Inflammatory macrophage treated with lipopolysaccharide for 1 hour (primary cell): ENCODE measurements around the gene KCNQ1OT1.
"Not testable (repeated sequence)": the region's sequence is repeated elsewhere in the genome, so short reads cannot be mapped to it uniquely, and the experiment has no call there.

Experiments
- DNase-seq, 2 donors: peaks; one replicate each; pipeline ENCODE4 v3.0.0-alpha.2; 2020 to 2022

KCNQ1OT1 gene

DNA sequence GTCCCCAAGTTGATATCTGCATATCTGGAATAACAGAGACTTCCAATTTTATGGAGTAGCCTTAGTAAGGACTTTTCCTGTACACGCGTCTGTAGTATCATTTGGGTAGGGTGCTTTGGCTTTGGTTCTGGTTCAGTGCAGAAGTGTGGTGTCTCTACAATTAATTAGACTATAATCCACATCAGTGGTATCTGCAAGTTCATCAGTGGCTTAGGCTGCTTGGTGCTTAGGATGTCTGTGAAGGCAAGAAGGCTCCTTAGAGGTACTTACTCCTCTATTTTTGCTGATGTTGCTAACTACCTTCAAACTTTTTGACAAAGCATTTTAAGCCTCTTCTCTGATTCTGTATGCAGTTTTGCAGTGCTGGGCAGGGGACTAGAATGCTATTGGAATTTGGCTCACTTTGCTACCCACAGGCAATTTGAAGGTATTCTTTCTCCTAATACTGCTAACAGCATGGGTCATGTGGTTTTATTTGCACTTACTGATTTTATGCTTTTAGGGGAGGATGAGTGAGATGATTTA, 49.4 kb downstream of the KCNQ1OT1 start:
- no peak for DNase-seq

DNA sequence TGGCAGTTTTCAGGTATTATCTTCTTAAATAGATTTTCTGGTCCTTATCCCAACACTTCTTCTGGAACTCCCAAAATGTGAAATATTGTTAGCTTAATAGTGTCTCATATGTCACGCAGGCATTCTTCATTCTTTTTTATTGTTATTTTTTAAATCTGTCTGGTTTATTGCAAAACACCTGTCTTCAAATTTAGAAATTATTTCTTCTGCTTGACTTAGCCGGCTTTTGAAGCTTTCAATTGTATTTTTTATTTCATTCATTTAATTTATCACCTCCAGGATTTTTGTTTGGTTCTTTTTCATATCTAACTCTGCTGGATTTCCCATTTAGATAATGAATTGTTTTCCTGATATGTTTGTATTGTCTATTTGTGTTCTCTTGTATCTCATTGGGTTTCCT, 49.9 kb downstream of the KCNQ1OT1 start:
- DNase-seq: no peak

DNA sequence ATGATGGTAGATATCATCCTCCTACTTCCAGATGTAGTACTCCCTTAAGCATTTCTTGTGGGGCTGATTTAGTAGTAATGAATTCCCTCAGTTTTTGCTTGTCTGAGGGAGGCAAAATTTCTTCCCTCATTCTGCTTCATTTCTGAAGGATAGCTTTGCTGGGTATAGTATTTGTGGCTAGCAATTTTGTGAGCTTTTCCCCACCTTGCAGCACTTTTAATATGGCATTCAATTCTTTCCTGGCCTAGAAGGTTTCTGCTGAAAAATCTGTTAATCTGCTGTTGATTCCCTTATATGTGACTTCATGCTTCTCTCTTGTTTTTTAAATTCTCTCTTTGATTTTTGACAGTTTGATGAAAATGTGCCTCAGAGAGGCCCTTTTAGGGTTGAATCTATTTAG, 50.4 kb downstream of the KCNQ1OT1 start:
- no peak for DNase-seq

DNA sequence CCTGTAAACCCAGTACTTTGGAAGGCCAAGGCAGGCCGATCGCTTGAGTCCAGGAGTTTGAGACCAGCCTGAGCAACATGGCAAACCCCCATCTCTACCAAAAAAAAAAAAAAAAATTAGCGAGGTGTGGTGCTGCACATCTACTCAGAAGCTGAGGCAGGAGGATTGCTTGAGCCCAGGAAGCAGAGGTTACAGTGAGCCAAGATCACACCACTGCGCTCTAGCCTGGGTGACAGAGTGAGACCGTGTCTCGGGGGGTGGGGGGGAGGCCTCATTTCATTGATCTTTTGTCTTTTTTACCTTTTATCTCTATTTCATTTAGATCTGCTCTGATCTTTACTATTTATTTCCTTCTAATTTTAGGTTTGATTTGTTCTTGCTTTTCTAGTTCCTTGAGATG, 51.8 kb downstream of the KCNQ1OT1 start:
- no peak for DNase-seq

DNA sequence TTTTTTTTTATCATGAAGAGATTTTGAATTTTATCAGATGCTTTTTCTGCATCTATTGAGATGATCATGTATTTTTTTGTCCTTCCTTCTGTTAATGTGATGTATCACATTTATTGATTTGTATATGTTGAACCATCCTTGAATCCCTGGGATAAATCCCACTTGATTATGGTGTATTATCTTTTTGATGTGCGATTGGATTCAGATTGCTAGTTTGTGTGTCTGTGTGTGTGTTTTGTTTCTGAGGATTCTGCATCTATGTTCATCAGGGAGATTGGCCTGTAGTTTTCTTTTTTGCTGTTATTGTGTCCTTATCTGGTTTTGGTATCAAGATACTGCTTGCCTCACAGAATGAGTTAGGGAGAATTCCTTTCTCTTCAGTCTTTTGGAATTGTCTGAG, 52.6 kb downstream of the KCNQ1OT1 start:
- no peak for DNase-seq

DNA sequence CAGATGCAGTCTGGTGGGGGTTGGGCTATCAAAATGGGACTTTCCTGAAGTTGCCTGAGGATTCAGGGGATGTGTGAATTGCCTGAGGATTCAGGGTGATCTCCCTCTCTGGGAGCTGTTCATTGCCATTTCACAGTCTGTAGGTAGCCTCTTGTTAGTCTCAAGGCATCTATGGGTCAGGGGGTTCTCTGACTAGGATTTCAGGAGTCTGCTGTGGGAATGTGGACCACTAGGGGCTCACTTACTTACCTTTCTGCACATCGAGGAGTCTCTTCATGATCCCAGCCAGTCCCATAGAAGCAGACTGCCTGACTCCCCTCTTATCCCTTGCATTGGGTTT, 54.0 kb downstream of the KCNQ1OT1 start:
- no peak for DNase-seq

DNA sequence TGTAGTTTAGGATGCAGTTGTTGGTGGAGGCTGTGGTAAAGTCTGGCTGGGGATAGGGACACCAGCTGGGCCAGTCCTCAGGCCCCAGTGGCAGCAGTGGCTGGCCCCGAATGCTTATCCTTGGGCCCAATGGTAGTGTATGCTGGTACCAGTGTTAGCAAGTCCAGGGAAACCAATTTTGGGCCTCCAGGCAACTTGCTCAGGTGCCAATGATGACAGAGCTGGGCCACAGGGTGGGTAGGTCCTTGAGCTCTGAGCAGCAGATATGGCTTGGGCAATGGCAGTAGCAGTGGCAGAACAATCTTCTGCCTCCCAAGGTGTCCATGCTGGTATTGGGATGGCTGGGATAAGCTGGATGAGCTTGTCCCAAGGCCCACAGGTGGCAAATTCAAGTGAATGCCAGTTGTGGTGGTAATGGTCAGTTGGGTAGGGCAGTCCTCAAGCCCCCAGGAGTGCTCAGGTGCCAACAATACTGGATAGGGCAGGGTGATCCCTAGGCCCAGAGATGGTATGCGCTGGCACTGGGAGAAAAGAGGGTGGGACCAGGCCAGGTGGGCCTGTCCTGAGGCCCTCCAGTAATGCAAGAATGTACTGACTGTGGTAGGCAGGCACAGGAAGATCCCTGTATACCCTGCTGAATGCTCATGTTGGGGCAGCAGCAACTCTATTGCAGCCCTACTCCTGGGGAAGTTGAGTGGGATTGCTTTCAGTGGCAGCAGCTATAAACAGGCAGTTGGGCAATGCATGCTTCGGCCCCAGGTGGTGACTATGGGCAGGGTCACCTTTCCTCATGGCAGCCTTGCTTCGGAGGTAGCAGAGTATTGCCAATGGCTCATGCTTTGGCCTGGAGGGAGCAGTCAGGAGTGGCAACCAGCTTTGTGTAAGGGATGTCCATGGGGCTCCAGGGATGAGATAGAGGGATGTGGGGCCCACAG, 54.7 kb downstream of the KCNQ1OT1 start:
- DNase-seq: no peak

DNA sequence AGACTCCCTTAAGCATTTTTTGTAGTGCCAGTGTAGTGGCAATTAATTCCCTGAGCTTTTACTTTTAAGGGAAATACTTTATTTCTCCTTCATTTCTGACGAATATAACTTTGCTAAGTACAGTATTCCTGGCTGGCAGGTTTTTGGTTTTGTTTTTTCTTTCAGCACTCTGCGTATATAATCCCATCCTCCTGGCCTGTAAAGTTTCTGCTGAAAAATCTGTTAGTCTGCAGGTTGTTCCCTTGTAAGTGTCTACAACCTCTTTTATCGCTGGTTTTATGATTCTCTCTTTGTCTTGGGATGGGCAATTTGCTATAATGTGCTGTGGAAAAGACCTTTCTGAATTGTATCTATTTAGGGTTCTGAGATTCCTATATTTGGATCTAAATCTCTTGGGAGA, 56.0 kb downstream of the KCNQ1OT1 start:
- DNase-seq: no peak

DNA sequence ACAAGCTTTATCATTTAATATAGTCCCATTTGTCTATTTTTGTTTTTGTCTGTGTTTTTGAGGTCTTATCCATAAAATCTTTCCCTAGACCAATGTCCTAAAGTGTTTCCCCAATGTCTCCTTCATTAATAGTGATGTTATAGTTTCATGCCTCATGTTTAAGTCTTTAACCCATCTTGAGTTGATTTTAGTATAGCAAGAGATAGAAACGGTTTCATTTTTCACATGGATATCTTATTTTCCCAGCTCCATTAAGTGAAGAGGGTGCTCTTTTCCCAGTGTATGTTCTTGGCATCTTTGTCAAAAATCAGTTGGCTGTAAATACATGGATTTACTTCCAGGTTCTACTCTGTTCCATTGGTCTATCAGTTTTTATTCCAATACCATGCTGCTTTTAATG, 58.2 kb downstream of the KCNQ1OT1 start:
- no peak for DNase-seq

DNA sequence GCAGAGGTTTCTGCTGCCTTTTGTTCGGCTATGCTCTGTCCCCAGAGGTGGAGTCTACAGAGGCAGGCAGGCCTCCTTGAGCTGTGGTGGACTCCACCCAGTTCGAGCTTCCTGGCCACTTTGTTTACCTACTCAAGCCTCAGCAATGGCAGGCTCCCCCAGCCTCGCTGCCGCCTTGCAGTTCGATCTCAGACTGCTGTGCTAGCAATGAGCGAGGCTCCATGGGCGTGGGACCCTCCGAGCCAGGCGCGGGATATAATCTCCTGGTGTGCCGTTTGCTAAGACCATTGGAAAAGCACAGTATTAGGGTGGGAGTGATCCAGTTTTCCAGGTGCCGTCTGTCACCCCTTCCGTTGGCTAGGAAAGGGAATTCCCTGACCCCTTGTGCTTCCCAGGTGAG, 60.0 kb downstream of the KCNQ1OT1 start:
- DNase-seq: not testable (repeated sequence)

DNA sequence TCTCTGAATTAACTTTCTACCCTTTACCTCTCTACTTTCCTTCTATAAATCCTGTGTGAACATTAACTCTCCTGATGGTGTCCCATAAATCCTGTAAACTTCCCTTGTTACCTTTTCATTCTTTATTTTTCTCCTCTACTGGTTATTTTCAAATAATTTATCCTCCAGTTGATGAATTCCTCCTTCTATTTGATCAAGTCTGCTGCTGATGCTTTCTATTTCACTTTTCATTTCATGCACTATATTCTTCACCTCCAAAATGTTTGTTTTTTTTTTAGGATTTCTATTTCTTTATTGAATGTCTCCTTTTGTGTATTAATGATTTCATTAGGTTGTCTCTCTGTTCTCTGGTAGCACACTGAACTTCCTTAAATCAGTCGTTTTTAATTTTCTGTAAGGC, 68.6 kb downstream of the KCNQ1OT1 start:
- DNase-seq: no peak

DNA sequence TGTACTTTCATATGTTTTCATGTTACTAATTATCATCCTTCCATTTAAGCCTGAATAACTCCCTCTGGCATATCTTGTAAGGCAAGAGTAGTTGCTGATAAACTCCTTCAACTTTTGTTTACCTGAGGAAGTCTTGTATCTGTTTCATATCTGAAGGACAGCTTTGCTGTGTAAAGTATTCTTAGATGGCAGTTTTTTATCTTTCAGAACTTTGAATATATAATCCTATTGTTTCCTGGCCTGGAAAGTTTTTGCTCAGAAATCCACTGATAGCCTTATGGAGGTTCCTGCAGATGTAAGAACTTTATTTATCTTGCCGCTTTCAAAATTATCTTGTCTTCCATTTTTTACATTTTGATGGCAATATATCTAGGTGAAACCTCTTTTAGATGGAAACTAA, 69.1 kb downstream of the KCNQ1OT1 start:
- DNase-seq: no peak

DNA sequence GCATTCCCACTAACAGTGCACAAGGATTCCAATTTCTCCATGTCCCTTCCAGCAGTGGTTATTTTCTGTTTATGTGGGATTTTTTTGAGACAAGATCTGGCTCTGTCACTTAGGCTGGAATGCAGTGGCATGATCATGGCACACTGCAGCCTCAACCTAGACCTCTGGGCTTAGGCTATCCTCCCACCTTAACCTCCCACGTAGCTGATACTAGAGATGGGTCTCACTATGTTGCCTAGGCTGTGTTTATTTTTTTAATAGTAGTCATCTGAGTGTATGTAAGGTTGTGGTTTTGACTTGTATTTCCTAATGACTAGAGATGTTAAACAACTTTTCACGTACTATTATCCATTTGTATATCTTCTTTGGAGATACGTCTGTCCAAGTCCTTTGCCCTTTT, 74.6 kb downstream of the KCNQ1OT1 start:
- no peak for DNase-seq

DNA sequence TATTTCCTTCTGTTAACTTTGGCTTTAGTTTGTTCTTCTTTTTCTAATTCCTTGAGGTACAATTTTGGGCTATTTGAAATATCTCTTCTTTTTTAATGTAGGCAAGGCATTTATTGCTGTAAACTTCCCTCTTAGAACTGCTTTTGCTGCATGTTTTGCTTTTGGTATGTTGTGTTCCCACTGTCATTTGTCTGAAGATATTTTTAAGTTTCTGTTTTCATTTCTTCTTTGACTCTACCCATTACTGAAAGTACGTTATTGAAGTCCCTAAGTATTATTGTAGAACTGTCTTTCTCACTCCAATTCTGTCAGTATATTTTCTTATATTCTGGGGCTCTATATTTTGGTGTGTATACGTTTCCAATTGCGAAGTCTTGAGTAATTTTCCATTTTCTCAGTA, 77.9 kb downstream of the KCNQ1OT1 start:
- DNase-seq: no peak

DNA sequence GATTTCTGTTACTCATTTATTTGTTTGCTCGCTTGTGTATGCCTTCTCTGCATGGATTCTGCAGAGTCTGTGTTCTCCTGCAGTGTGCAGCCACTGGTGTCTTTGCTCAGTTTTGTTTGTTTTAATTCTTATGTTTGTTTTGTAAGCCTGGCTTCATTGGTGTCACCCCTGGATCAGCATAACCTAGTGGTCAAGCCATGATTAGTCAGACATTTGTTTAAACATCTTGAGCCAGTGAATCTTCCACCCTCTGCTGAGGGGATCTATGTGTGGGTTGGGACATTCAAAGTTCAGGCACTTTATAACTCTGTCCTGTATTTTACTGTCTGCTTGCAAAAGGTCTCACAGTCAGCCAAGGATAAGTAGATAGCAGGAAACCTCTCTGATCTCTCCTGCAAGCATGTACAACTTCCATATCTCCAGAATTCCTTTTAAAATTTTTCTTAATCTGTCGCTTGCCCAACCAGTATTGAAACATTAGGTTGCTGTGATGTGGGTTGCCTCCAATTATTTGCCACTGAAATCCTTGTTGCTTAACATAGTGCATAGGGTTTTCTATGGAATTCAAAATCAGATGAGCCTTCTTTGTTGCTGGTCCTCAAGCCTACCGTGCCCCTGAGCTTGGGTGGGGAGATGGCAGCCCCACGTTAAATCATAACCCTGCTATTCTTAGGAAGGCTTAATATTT, 86.8 kb downstream of the KCNQ1OT1 start:
- DNase-seq: no peak

DNA sequence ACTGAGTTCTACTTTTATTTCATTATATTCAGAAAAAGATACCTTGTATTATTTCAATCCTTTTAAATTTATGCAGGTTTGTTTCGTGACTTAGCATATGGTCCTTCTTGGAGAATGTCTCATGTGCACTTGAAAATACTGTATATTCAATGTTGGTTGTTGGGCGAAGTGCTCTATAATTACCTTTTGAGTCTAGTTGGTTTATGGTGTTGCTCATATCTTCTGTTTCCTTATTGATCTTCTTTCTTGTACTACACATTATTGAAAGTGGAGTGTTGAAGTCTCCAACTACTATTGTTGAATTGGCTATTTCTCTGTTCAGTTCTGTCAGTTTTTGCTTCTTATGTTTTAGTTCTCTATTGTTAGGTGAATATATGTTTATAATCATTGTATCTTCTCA, 90.4 kb downstream of the KCNQ1OT1 start:
- no peak for DNase-seq

DNA sequence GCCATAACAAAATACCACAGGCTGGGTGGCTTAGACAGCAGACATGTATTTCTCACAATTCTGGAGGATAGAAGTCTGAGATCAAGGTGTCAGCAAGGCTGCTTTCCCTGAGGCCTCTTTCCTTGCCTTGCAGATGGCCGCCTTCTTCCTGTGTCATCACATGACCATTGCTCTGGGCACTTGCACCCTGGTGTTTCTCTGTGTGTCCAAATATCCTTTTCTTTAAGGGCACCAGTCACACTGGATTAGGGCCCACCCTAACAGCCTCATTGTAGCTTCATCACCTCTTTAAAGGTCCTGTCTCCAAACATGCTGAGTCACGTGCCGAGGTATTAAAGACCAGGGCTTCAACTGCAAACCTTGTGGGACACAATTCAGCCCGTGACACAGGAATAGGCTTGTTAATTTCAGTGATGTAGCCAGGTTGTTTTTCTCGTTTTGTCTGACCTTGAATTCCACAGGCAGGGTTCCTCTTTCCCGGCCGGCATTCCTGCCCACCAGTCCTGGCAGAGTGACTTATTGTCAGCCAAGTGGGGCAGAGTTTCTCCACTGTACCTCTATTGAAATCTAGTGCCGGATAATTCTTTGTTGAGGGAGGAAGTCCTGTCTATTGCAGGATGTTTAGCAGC, 100.1 kb downstream of the KCNQ1OT1 start:
- no peak for DNase-seq

DNA sequence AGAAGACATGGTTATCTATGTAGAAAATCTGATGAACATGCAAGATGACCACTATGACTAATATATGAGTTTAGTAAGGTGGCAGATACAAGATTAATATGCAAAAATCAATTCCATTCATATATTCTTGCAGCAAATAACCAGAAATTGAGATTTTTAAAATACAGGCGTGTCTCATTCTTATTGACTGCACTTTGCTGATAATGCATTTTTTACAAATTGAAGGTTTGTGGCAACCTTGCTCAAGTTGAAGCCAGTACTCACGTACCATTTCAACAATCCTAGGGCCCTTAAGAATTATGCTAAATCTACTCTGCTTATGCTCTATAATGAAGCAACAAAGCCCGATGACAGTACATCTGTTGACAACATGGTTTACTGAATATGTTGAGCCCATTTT, 104.6 kb downstream of the KCNQ1OT1 start:
- DNase-seq: no peak

DNA sequence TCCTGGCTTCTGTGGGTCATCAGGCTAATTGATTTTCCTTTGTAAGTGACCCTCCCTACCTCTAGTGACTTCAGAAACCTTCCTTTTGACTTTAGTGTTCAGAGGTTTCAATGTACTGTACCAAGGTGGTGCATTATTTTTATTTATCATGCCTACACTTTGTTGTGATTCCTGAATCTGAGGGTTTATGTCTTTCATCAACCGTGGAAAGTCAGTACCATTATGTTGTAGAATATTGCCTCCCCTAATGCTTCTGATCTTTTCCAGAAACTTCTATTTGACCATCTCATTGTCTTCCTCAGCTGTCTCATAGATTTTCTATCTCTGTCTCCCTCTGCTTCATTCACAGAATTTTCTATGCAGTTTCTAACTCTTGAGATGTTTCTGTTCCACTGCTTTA, 105.5 kb downstream of the KCNQ1OT1 start:
- no peak for DNase-seq

DNA sequence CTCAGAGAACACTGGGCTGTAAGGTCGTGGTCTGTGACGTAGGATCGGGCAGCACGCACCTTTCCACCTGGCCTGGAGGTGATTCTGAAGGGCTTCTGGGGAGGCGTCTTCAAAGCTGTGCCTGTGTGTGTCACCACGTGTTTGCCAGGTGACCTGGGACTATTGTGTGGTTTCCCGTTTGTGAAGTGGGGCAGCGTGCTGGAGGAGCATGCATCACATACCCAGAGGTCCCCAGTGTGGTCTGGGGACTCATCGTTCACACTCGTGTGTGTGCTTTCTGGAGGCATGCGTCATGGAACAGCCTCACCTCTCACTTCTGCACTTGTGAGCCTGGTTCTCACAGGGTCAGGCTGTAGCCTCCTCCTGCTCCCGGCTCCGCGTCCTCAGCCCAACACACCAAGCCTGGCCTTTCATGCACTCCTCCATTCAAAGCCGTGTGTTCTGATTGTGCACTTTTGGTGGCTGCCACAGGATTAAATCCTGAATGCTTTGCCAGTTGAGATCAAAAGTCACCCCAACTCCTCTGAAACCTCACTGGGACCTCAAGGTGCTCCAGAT, 106.3 kb downstream of the KCNQ1OT1 start:
- DNase-seq: no peak

DNA sequence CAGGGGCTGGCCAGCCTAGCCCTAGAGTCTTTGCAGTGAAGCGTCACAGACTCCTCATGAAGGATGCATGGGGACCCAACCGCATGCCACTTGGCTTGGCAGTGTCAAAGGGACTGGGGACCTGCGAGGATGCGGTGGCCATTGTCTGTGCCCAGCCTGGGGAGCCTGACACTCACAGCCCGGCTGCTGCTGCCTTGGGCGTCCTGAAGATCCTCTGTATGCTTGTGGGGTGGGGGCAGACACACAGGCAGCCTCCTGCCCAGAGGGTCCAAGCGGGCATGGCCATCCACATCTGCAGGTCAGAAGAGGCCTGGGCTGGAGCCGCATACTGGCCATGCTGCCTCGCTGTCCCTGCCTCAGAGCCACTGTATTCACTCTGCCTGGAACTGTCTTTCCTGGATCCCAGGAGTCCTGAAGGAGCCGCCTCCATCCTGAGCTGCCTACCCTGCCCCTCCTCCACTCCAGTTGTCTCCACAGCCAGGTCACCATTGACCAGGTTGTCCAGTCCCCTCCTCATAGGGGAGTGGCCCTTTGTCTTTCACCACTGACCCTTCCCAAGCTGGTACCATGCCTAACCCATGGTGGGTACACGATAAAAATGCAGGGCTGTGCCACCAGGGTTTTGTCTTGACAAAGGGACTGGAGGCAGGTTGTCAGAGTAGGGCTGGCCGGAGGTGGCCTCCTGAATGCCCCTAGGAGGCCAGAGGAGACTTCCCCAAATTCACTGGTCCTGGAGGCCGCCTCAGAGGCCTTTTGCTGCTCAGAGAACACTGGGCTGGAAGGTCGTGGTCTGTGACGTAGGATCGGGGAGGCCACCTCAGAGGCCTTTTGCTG, 107.0 kb downstream of the KCNQ1OT1 start:
- no peak for DNase-seq

DNA sequence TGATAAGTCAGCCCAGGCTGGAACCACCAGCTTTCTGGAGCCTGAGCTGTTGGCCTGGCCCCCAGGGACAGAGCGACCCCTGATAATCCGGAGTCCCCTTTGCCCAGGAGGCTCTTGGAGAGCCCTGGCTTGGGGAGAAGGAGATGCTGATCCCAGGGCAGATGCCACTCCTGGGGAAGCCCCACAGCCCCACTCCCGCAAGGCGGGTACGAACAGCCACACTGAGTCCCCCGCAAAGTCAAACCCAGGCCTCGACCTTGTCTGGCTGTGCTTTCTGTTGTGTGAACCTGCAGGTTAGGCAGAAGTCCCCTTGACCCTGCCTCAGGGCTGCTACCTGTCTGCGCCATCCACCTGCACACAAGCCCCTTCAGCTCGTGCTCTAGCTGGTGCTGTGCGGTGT, 108.0 kb downstream of the KCNQ1OT1 start:
- DNase-seq: no peak
